Activated CD8-positive, alpha-beta memory T cell treated with anti-CD3 and anti-CD28 coated beads for 36 hours (primary cell): ENCODE measurements around the gene AURKA. TPM values are rescaled to one million over a fixed set of nuclear protein-coding genes. Genes with fewer than 3 reads are reported as not detected.

ENCODE experiments used
- CTCF ChIA-PET: fragments of 350-600 bp; sonication (Branson Sonifier 250); formaldehyde crosslinking; loops from one replicate; lab custom pipeline; 2021; ENCODE audit warnings: antibody characterized with exemption; lab: Charles Lee
- POLR2A ChIA-PET: fragments of 350-600 bp; sonication (Branson Sonifier 250); formaldehyde crosslinking; loops from one replicate; lab custom pipeline; 2021; ENCODE audit warnings: antibody characterized with exemption; lab: Charles Lee
- total RNA-seq, 2 experiments: library from RNA; stranded (reverse); gene quantifications; one replicate each; pipeline ENCODE4 v1.2.3, GENCODE V29; 2021

AURKA gene
- 10 to 100 TPM; 64.5 to 69.2 TPM for total RNA-seq

- ChIA-PET POLR2A (interaction anchor here (0.6 to 1.7 kb wide), 4 partner anchors 21 to 165 kb away, joined by 3 to 7 read pairs (median 4); partner anchors contain the start of gene FAM210B), CTCF (interaction anchor here (1.1 to 1.2 kb wide), 3 partner anchors 33 to 100 kb away, joined by 3 to 4 read pairs (median 3); partner anchors contain the start of gene RTF2)
Observed at GRCh38 chr20:56392132-56392880, at the start of gene AURKA, which contains the start of gene CSTF1. TSS of gene AURKA (minus strand) at chr20:56392215. CDS start at chr20:56388197, 4,018 bp downstream. TSS of gene CSTF1 (plus strand) at chr20:56392645. CDS start at chr20:56395553, 2,908 bp downstream.

- ChIA-PET CTCF (no interaction called here), POLR2A (interaction anchor here (0.6 to 0.7 kb wide), 2 partner anchors 11 to 18 kb away, joined by 3 to 4 read pairs; no protein-coding TSS in a partner anchor)
Observed at GRCh38 chr20:56440346-56441007, 48.5 kb upstream of the AURKA start.

- CTCF ChIA-PET: interaction anchor here (1.6 kb wide), 1 partner anchor 28 kb away, joined by 4 read pairs; the partner anchor contains the start of gene CASS4
- POLR2A ChIA-PET: interaction anchor here (0.6 to 1.3 kb wide), 2 partner anchors 12 to 24 kb away, joined by 3 to 4 read pairs; no protein-coding TSS in a partner anchor
Observed at GRCh38 chr20:56439771-56440291, 47.8 kb upstream of the AURKA start.

GRCh38 chr20:56438284-56438683, 46.3 kb upstream of the AURKA start:
- ChIA-PET CTCF (interaction anchor here (1.6 kb wide), 1 partner anchor 26 kb away, joined by 4 read pairs; the partner anchor contains the start of gene CASS4), POLR2A (no interaction called here)

GRCh38 chr20:56437196-56437960, 45.4 kb upstream of the AURKA start:
- POLR2A ChIA-PET: no interaction called here
- CTCF ChIA-PET: no interaction called here

GRCh38 chr20:56433880-56434255, 41.9 kb upstream of the AURKA start:
- ChIA-PET POLR2A (interaction anchor here (0.6 kb wide), 2 partner anchors 96 to 538 kb away, joined by 3 to 4 read pairs; no protein-coding TSS in a partner anchor), CTCF (interaction anchor here (1.0 to 1.3 kb wide), 2 partner anchors 12 to 18 kb away, joined by 3 read pairs; no protein-coding TSS in a partner anchor)

- CTCF ChIA-PET: interaction anchor here (1.0 to 1.3 kb wide), 2 partner anchors 11 to 18 kb away, joined by 3 read pairs; no protein-coding TSS in a partner anchor
- POLR2A ChIA-PET: no interaction called here
Observed at GRCh38 chr20:56433221-56433879, 41.3 kb upstream of the AURKA start.

- ChIA-PET POLR2A (no interaction called here), CTCF (no interaction called here)
Observed at GRCh38 chr20:56431471-56431870, 39.5 kb upstream of the AURKA start.

- ChIA-PET POLR2A (no interaction called here), CTCF (no interaction called here)
Observed at GRCh38 chr20:56430957-56431356, 38.9 kb upstream of the AURKA start.

GRCh38 chr20:56430461-56430860, 38.4 kb upstream of the AURKA start:
- POLR2A ChIA-PET: no interaction called here
- CTCF ChIA-PET: no interaction called here

- CTCF ChIA-PET: interaction anchor here (1.3 to 1.9 kb wide), 2 partner anchors 12 to 29 kb away, joined by 3 to 5 read pairs; no protein-coding TSS in a partner anchor
- POLR2A ChIA-PET: interaction anchor here (0.7 kb wide), 1 partner anchor 50 kb away, joined by 3 read pairs; no protein-coding TSS in a partner anchor
Observed at GRCh38 chr20:56429941-56430340, 37.9 kb upstream of the AURKA start.

GRCh38 chr20:56429502-56429901, 37.5 kb upstream of the AURKA start:
- ChIA-PET CTCF (interaction anchor here (1.3 to 1.9 kb wide), 2 partner anchors 11 to 29 kb away, joined by 3 to 5 read pairs; no protein-coding TSS in a partner anchor), POLR2A (interaction anchor here (0.7 kb wide), 2 partner anchors 49 to 72 kb away, joined by 3 to 5 read pairs; no protein-coding TSS in a partner anchor)

GRCh38 chr20:56428881-56429280, 36.9 kb upstream of the AURKA start:
- ChIA-PET POLR2A (interaction anchor here (0.6 to 0.7 kb wide), 2 partner anchors 72 to 961 kb away, joined by 4 to 5 read pairs; no protein-coding TSS in a partner anchor), CTCF (interaction anchor here (1.3 to 1.9 kb wide), 2 partner anchors 10 to 28 kb away, joined by 3 to 5 read pairs; no protein-coding TSS in a partner anchor)

- CTCF ChIA-PET: interaction anchor here (1.9 kb wide), 1 partner anchor 10 kb away, joined by 5 read pairs; no protein-coding TSS in a partner anchor
- POLR2A ChIA-PET: no interaction called here
Observed at GRCh38 chr20:56428410-56428809, 36.4 kb upstream of the AURKA start.

- ChIA-PET POLR2A (no interaction called here), CTCF (interaction anchor here (1.9 kb wide), 1 partner anchor 9 kb away, joined by 5 read pairs; no protein-coding TSS in a partner anchor)
Observed at GRCh38 chr20:56427797-56428196, 35.8 kb upstream of the AURKA start.

- ChIA-PET CTCF (interaction anchor here (0.7 kb wide), 1 partner anchor 205 kb away, joined by 4 read pairs; no protein-coding TSS in a partner anchor), POLR2A (no interaction called here)
Observed at GRCh38 chr20:56426926-56427325, 34.9 kb upstream of the AURKA start.

GRCh38 chr20:56426026-56426425, 34.0 kb upstream of the AURKA start:
- CTCF ChIA-PET: no interaction called here
- POLR2A ChIA-PET: no interaction called here
